GM23338 (cell line): ENCODE data around the gene TACSTD2. TPM values are rescaled to one million over a fixed set of nuclear protein-coding genes. Genes with fewer than 3 reads are reported as not detected.

Experiments
- ATAC-seq: fragments of 200-7000 bp; cut with Tn5 transposase; 3 replicates; pipeline ENCODE4 v1.9.1; 2020
- DNase-seq: peaks from one replicate; pipeline ENCODE4 v3.0.0-alpha.2; 2015; ENCODE audit warnings: low spot score
- H2AFZ ChIP-seq: fragments of 200-600 bp; sonication (generic); 2 replicates; pipeline ENCODE4 v1.8.0; 2016; ENCODE audit warnings: antibody characterized with exemption, mild to moderate bottlenecking, moderate library complexity
- H3F3A ChIP-seq: fragments of 200-600 bp; sonication (generic); replicated peaks from 2 replicates; pipeline ENCODE4 v1.8.0; 2017; ENCODE audit warnings: antibody characterized with exemption, mixed run types, low read depth
- H3K27ac ChIP-seq: fragments of 200-600 bp; sonication (generic); 2 replicates; pipeline ENCODE4 v1.6.1; 2016; ENCODE audit warnings: low read depth
- H3K27me3 ChIP-seq: fragments of 200-600 bp; sonication (generic); 2 replicates; pipeline ENCODE4 v1.8.0; 2016; ENCODE audit warnings: mild to moderate bottlenecking, mixed run types, moderate library complexity; ENCODE audit not compliant: insufficient read depth
- H3K36me3 ChIP-seq: fragments of 200-600 bp; sonication (generic); 2 replicates; pipeline ENCODE4 v1.8.0; 2016; ENCODE audit warnings: mild to moderate bottlenecking; ENCODE audit not compliant: insufficient read depth
- H3K4me1 ChIP-seq: fragments of 200-600 bp; sonication (generic); 2 replicates; pipeline ENCODE4 v1.8.0; 2016; ENCODE audit warnings: mild to moderate bottlenecking, moderate library complexity; ENCODE audit not compliant: insufficient read depth
- H3K4me2 ChIP-seq: fragments of 200-600 bp; sonication (generic); 2 replicates; pipeline ENCODE4 v1.7.1; 2017; ENCODE audit warnings: mixed run types
- H3K4me3 ChIP-seq: fragments of 200-600 bp; sonication (generic); 2 replicates; pipeline ENCODE4 v1.6.1; 2016; ENCODE audit warnings: mixed run types
- H3K79me2 ChIP-seq: fragments of 200-600 bp; sonication (generic); replicated peaks from 2 replicates; pipeline ENCODE4 v1.8.0; 2017; ENCODE audit warnings: mild to moderate bottlenecking; ENCODE audit not compliant: insufficient read depth
- H3K9me2 ChIP-seq: fragments of 200-600 bp; sonication (generic); 2 replicates; pipeline ENCODE4 v1.8.0; 2017; ENCODE audit not compliant: insufficient read depth
- H4K20me1 ChIP-seq: fragments of 200-600 bp; sonication (generic); replicated peaks from 2 replicates; pipeline ENCODE4 v1.8.0; 2017; ENCODE audit warnings: mild to moderate bottlenecking; ENCODE audit not compliant: insufficient read depth
- H3K27ac Mint-ChIP-seq: 2 replicates; pipeline ENCODE4 v1.8.0; 2020; ENCODE audit warnings: inconsistent platforms, mild to moderate bottlenecking, moderate library complexity, mixed read lengths
- H3K27me3 Mint-ChIP-seq: 3 replicates; pipeline ENCODE4 v1.8.0; 2022; ENCODE audit warnings: low read depth, mild to moderate bottlenecking, moderate library complexity, mixed read lengths, inconsistent platforms; ENCODE audit not compliant: insufficient read depth, poor library complexity
- H3K36me3 Mint-ChIP-seq: 3 replicates; pipeline ENCODE4 v1.8.0; 2021; ENCODE audit warnings: low read depth, mild to moderate bottlenecking, inconsistent platforms, moderate library complexity, mixed read lengths
- H3K4me1 Mint-ChIP-seq: 3 replicates; pipeline ENCODE4 v1.8.0; 2020; ENCODE audit warnings: mild to moderate bottlenecking, inconsistent platforms, mixed read lengths
- H3K4me3 Mint-ChIP-seq: 3 replicates; pipeline ENCODE4 v1.8.0; 2021; ENCODE audit warnings: moderate library complexity, mild to moderate bottlenecking, inconsistent platforms, mixed read lengths
- H3K9me3 Mint-ChIP-seq: 3 replicates; pipeline ENCODE4 v1.8.0; 2020; ENCODE audit warnings: moderate library complexity, mild to moderate bottlenecking, inconsistent platforms, mixed read lengths
- EZH2 ChIP-seq: fragments of 200-600 bp; sonication (generic); IDR thresholded peaks from one replicate; pipeline ENCODE4 v1.8.0; 2017; ENCODE audit warnings: antibody characterized with exemption, mild to moderate bottlenecking, low read depth; ENCODE audit not compliant: unreplicated experiment
- EZH2phosphoT487 ChIP-seq: fragments of 200-600 bp; sonication (generic); IDR thresholded peaks from one replicate; pipeline ENCODE4 v1.8.1; 2018; ENCODE audit warnings: antibody characterized with exemption; ENCODE audit not compliant: unreplicated experiment
- JUNB ChIP-seq: IDR thresholded peaks from one replicate; pipeline ENCODE4 v1.6.1; 2016; ENCODE audit warnings: antibody characterized with exemption; ENCODE audit not compliant: unreplicated experiment
- NANOG ChIP-seq: IDR thresholded peaks from 2 replicates; pipeline ENCODE4 v1.6.1; 2016; ENCODE audit warnings: antibody characterized with exemption, borderline replicate concordance
- ZNF331 ChIP-seq: fragments of 250-450 bp; sonication (Bioruptor Pico); IDR thresholded peaks from 2 replicates; pipeline ENCODE4 v1.5.0; 2020; ENCODE audit warnings: low read depth, mild to moderate bottlenecking, moderate library complexity
- polyA plus RNA-seq: library from polyadenylated mRNA; unstranded; fragments of >200 nt; fragmentation: Nextera tagmentation; extraction: Ambion mirVana; gene quantifications from 2 replicates; pipeline ENCODE4 v1.2.1, GENCODE V29; 2016
- total RNA-seq: library from RNA; depleted of rRNA; stranded (reverse); fragments of >200 nt; shearing (Covaris generic); gene quantifications from 2 replicates; pipeline ENCODE4 v1.2.3, GENCODE V29; 2014
- TF ChIP-seq, protein P1 (sequence below): fragments of 250-450 bp; sonication (Bioruptor Pico); IDR thresholded peaks from 2 replicates; pipeline ENCODE4 v1.5.0; 2020; ENCODE audit warnings: mild to moderate bottlenecking, moderate library complexity
- TF ChIP-seq, protein P2 (sequence below): IDR thresholded peaks from 2 replicates; pipeline ENCODE4 v1.6.1; 2016; ENCODE audit warnings: antibody characterized with exemption
- TF ChIP-seq, protein P3 (sequence below), 2 experiments: fragments of 200-600 bp in 1 of 2; sonication (generic) in 1 of 2; conservative IDR thresholded peaks; 2 replicates each; pipeline versions ENCODE4 v1.5.1 to v1.6.1; 2016 to 2017; ENCODE audit warnings: antibody characterized with exemption in 2 of 2, low read depth in 2 of 2, mild to moderate bottlenecking in 2 of 2, moderate library complexity in 1 of 2
- TF ChIP-seq, protein P4 (sequence below): IDR thresholded peaks from one replicate; pipeline ENCODE4 v1.6.1; 2018; ENCODE audit warnings: antibody characterized with exemption; ENCODE audit not compliant: unreplicated experiment

The TACSTD2 gene
- total and polyA plus RNA-seq, 2 experiments from 2014 or later = 0.86 to 1.5 TPM

DNA sequence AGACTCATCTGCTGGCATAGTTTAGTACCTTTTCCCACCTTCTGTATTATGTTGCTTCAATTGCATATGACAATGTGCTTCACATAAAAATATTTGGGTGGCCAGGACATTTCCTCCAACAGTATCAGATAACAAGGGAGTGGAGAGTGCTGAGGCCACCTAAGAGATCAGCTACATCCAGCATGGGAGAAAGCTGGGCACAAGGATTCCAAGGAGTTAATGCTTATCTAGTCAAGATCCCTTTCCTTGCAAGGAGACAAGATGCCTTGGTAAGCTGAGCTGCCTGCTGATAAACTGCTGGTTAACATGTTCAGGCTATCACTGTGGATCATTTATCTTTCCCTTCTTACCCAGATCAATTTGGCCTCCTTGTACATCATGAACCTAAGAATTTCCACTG, 5.4 kb downstream of the TACSTD2 start (continued):
- TF ChIP-seq, protein P1, sequence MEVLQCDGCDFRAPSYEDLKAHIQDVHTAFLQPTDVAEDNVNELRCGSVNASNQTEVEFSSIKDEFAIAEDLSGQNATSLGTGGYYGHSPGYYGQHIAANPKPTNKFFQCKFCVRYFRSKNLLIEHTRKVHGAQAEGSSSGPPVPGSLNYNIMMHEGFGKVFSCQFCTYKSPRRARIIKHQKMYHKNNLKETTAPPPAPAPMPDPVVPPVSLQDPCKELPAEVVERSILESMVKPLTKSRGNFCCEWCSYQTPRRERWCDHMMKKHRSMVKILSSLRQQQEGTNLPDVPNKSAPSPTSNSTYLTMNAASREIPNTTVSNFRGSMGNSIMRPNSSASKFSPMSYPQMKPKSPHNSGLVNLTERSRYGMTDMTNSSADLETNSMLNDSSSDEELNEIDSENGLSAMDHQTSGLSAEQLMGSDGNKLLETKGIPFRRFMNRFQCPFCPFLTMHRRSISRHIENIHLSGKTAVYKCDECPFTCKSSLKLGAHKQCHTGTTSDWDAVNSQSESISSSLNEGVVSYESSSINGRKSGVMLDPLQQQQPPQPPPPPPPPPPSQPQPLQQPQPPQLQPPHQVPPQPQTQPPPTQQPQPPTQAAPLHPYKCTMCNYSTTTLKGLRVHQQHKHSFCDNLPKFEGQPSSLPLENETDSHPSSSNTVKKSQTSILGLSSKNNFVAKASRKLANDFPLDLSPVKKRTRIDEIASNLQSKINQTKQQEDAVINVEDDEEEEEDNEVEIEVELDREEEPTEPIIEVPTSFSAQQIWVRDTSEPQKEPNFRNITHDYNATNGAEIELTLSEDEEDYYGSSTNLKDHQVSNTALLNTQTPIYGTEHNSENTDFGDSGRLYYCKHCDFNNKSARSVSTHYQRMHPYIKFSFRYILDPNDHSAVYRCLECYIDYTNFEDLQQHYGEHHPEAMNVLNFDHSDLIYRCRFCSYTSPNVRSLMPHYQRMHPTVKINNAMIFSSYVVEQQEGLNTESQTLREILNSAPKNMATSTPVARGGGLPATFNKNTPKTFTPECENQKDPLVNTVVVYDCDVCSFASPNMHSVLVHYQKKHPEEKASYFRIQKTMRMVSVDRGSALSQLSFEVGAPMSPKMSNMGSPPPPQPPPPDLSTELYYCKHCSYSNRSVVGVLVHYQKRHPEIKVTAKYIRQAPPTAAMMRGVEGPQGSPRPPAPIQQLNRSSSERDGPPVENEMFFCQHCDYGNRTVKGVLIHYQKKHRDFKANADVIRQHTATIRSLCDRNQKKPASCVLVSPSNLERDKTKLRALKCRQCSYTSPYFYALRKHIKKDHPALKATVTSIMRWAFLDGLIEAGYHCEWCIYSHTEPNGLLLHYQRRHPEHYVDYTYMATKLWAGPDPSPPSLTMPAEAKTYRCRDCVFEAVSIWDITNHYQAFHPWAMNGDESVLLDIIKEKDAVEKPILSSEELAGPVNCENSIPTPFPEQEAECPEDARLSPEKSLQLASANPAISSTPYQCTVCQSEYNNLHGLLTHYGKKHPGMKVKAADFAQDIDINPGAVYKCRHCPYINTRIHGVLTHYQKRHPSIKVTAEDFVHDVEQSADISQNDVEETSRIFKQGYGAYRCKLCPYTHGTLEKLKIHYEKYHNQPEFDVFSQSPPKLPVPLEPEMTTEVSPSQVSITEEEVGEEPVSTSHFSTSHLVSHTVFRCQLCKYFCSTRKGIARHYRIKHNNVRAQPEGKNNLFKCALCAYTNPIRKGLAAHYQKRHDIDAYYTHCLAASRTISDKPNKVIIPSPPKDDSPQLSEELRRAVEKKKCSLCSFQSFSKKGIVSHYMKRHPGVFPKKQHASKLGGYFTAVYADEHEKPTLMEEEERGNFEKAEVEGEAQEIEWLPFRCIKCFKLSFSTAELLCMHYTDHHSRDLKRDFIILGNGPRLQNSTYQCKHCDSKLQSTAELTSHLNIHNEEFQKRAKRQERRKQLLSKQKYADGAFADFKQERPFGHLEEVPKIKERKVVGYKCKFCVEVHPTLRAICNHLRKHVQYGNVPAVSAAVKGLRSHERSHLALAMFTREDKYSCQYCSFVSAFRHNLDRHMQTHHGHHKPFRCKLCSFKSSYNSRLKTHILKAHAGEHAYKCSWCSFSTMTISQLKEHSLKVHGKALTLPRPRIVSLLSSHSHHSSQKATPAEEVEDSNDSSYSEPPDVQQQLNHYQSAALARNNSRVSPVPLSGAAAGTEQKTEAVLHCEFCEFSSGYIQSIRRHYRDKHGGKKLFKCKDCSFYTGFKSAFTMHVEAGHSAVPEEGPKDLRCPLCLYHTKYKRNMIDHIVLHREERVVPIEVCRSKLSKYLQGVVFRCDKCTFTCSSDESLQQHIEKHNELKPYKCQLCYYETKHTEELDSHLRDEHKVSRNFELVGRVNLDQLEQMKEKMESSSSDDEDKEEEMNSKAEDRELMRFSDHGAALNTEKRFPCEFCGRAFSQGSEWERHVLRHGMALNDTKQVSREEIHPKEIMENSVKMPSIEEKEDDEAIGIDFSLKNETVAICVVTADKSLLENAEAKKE (CRISPR knock-in tag) = no peak
- TF ChIP-seq, protein P2, sequence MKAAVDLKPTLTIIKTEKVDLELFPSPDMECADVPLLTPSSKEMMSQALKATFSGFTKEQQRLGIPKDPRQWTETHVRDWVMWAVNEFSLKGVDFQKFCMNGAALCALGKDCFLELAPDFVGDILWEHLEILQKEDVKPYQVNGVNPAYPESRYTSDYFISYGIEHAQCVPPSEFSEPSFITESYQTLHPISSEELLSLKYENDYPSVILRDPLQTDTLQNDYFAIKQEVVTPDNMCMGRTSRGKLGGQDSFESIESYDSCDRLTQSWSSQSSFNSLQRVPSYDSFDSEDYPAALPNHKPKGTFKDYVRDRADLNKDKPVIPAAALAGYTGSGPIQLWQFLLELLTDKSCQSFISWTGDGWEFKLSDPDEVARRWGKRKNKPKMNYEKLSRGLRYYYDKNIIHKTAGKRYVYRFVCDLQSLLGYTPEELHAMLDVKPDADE = no peak
- TF ChIP-seq, protein P3, sequence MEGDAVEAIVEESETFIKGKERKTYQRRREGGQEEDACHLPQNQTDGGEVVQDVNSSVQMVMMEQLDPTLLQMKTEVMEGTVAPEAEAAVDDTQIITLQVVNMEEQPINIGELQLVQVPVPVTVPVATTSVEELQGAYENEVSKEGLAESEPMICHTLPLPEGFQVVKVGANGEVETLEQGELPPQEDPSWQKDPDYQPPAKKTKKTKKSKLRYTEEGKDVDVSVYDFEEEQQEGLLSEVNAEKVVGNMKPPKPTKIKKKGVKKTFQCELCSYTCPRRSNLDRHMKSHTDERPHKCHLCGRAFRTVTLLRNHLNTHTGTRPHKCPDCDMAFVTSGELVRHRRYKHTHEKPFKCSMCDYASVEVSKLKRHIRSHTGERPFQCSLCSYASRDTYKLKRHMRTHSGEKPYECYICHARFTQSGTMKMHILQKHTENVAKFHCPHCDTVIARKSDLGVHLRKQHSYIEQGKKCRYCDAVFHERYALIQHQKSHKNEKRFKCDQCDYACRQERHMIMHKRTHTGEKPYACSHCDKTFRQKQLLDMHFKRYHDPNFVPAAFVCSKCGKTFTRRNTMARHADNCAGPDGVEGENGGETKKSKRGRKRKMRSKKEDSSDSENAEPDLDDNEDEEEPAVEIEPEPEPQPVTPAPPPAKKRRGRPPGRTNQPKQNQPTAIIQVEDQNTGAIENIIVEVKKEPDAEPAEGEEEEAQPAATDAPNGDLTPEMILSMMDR (conservative IDR thresholded peaks at IDR 0.05; ENCODE audit: low read depth in 2 of 2) = no peak
- TF ChIP-seq JUNB = no peak

DNA sequence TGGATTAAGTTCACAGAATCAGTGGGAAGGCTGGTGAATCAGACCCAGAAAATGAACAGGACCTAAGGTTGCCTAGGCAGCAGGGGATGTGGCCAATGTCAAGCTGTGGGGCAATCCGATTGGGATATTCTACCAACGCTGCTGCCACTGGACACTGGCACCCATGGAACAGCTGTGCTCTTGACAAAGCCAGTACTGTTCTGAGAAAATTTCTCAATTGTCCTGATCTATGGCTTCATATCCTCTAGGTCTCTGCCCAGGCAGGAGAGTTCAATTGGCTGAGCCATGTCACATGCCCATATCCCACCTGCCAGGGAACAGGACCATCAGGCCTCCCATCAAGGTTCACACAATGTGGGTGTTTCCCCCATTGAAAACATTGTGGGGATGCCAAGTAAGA, 6.2 kb downstream of the TACSTD2 start:
- DNase-seq = no peak
- Mint-ChIP-seq H3K4me3 (no peak overlapping the region), H3K27ac (no peak overlapping the region), H3K9me3 (peaks cover 4% of the 10 kb centered on the region; the same call in 1 of the 3 replicates), H3K36me3 (no peaks in the 10 kb centered on the region), H3K4me1 (peaks cover 48% of the 10 kb centered on the region), H3K27me3 (peaks cover 17% of the 10 kb centered on the region)
- H3K9me2 ChIP-seq = no peaks in the 10 kb centered on the region
- peaks cover 49% of the 10 kb centered on the region for H3K4me1 ChIP-seq
- H3K36me3 ChIP-seq = no peaks in the 10 kb centered on the region
- H3K79me2 ChIP-seq = no peaks in the 10 kb centered on the region
- H3K27ac ChIP-seq = no peak overlapping the region
- no peaks in the 10 kb centered on the region for H4K20me1 ChIP-seq
- no peak overlapping the region for H3K4me2 ChIP-seq
- no peak for ATAC-seq
- no peak overlapping the region for H3K4me3 ChIP-seq
- peaks cover 23% of the 10 kb centered on the region for H3K27me3 ChIP-seq
- H3F3A ChIP-seq = no peaks in the 10 kb centered on the region
- H2AFZ ChIP-seq = no peak overlapping the region
- TF ChIP-seq NANOG (no peak), EZH2phosphoT487 (no peak), ZNF331 (CRISPR knock-in tag) (no peak), EZH2 (no peak)
- TF ChIP-seq, protein P4, sequence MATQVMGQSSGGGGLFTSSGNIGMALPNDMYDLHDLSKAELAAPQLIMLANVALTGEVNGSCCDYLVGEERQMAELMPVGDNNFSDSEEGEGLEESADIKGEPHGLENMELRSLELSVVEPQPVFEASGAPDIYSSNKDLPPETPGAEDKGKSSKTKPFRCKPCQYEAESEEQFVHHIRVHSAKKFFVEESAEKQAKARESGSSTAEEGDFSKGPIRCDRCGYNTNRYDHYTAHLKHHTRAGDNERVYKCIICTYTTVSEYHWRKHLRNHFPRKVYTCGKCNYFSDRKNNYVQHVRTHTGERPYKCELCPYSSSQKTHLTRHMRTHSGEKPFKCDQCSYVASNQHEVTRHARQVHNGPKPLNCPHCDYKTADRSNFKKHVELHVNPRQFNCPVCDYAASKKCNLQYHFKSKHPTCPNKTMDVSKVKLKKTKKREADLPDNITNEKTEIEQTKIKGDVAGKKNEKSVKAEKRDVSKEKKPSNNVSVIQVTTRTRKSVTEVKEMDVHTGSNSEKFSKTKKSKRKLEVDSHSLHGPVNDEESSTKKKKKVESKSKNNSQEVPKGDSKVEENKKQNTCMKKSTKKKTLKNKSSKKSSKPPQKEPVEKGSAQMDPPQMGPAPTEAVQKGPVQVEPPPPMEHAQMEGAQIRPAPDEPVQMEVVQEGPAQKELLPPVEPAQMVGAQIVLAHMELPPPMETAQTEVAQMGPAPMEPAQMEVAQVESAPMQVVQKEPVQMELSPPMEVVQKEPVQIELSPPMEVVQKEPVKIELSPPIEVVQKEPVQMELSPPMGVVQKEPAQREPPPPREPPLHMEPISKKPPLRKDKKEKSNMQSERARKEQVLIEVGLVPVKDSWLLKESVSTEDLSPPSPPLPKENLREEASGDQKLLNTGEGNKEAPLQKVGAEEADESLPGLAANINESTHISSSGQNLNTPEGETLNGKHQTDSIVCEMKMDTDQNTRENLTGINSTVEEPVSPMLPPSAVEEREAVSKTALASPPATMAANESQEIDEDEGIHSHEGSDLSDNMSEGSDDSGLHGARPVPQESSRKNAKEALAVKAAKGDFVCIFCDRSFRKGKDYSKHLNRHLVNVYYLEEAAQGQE = no peak
